ENCODE results near the gene HSCB.
A peak's percentile ranks its signal among the peaks of the same experiment; 100 is the strongest.
"Not testable (repeated sequence)": the region's sequence is repeated elsewhere in the genome, so short reads cannot be mapped to it uniquely, and the experiment has no call there.

HSCB gene

GRCh38 chr22:28741200-28741784, 547 bp upstream of the HSCB start:
- no peak for DNase-seq

GRCh38 chr22:28742562-28742962, 723 bp downstream of the HSCB start:
- no peak for DNase-seq

- no peak for DNase-seq
Measured at GRCh38 chr22:28743852-28744251, 2.0 kb downstream of the HSCB start.

GRCh38 chr22:28750471-28750881, 8.6 kb downstream of the HSCB start:
- no peak for DNase-seq

- not testable (repeated sequence) for DNase-seq
Measured at GRCh38 chr22:28754512-28754911, 12.7 kb downstream of the HSCB start.

GRCh38 chr22:28759861-28760560, 18.2 kb downstream of the HSCB start:
- DNase-seq: peak; percentile 5

- no peak for DNase-seq
Measured at GRCh38 chr22:28761449-28761755, 19.6 kb downstream of the HSCB start.

- not testable (repeated sequence) for DNase-seq
Measured at GRCh38 chr22:28762000-28762399, 20.2 kb downstream of the HSCB start.

GRCh38 chr22:28766628-28767027, 24.8 kb downstream of the HSCB start:
- no peak for DNase-seq

- peak; percentile 22 for DNase-seq
Measured at GRCh38 chr22:28768701-28769393, 27.0 kb downstream of the HSCB start.

GRCh38 chr22:28769394-28770085, 27.7 kb downstream of the HSCB start:
- DNase-seq: no peak

GRCh38 chr22:28771195-28771791, 29.5 kb downstream of the HSCB start:
- no peak for DNase-seq

- DNase-seq: peak; percentile 95
Measured at GRCh38 chr22:28772633-28773460, 31.0 kb downstream of the HSCB start, which contains the start of gene CCDC117. Gene CCDC117 (plus strand): TSS chr22:28772695. CDS start chr22:28772850, 155 bp downstream.

GRCh38 chr22:28773461-28773867, 31.6 kb downstream of the HSCB start:
- DNase-seq: peak; percentile 48

GRCh38 chr22:28774378-28774777, 32.5 kb downstream of the HSCB start:
- DNase-seq: no peak

GRCh38 chr22:28779833-28780232, 38.0 kb downstream of the HSCB start:
- peak; percentile 54 for DNase-seq

- DNase-seq: no peak
Measured at GRCh38 chr22:28780296-28780695, 38.5 kb downstream of the HSCB start.

GRCh38 chr22:28783786-28784671, 42.2 kb downstream of the HSCB start:
- DNase-seq: no peak

GRCh38 chr22:28788601-28789000, 46.8 kb downstream of the HSCB start:
- no peak for DNase-seq

- no peak for DNase-seq
Measured at GRCh38 chr22:28791124-28791523, 49.3 kb downstream of the HSCB start.

- peak; percentile 21 for DNase-seq
Measured at GRCh38 chr22:28791841-28792490, 50.1 kb downstream of the HSCB start.

All from OCI-M1 (cell line).